Measurements from ENCODE around the gene AP2S1.
A peak's percentile ranks its signal among the peaks of the same experiment; 100 is the strongest.

AP2S1 gene

DNA sequence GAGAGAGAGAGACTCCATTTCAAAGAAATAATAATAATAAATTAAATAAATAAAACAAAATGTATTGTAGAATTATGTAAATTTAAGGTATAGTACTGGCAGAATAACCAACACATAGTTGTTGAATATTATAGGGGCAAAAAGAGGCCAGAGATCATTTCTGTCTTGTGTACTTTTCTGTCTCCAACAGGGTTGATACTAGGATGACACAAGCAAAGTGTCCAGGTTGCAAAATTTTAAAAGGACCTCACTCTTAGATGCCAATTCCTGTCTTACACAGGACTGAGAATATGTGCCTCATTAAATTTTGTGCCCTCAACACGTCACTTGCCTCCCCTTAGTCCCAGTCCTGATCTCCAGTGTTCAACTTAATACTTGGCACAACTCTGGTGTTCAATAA is 2.2 kb upstream of the AP2S1 start:
- Histone ChIP-seq H3K4me1 (ENCODE audit: control insufficient read depth, insufficient read depth, low read length) (peaks cover 12% of the 10 kb centered on the region), H3K9me3 (ENCODE audit: control insufficient read depth, insufficient read depth, low read depth, low read length) (no peaks in the 10 kb centered on the region), H3K36me3 (ENCODE audit: control insufficient read depth in 2 of 2, insufficient read depth in 1 of 2, low read length in 2 of 2) (peaks cover 0 to under 1% of the 10 kb centered on the region in 2 experiments; a peak in 1 of 3 replicates), H3K4me3 (ENCODE audit: low read depth, low read length) (no peak overlapping the region), H3K27ac (ENCODE audit: extremely low read depth, low read depth, low read length) (no peak overlapping the region)
- no peak for TF ChIP-seq YY2 (tag by site-specific recombination; IDR thresholded peaks at IDR 0.05)
- ChIA-PET POLR2A (no interaction called here), CTCF (interaction anchor here (1.5 kb wide), 1 partner anchor 273 kb away, joined by 4 read pairs; no protein-coding TSS in a partner anchor)

DNA sequence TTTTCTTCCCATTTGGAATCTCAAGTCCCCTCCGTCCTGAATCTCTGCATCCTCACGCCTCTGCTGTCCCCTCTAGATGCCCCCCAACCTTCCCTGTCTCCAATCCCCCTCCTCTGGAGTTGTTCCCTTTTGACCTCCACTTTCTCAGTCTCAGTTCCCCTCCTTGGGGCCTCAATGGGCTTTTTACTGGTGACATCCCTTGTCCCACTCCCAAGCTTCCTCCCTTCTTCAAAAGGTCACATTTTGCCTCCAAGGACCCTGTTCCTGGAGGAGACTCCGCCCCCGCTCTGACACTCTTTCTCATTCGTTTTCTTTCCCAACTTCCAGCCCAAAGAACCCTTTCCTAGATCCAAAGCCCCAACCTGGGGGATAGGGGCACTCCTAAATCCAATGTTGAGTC is 1.0 kb downstream of the AP2S1 start:
- Histone ChIP-seq H3K36me3 (ENCODE audit: control insufficient read depth in 2 of 2, insufficient read depth in 1 of 2, low read length in 2 of 2) (peaks cover 12 to 17% of the 10 kb centered on the region in 2 experiments; a peak in 2 of 3 replicates), H3K4me3 (ENCODE audit: low read depth, low read length) (peak overlapping the region; percentile 78), H3K4me1 (ENCODE audit: control insufficient read depth, insufficient read depth, low read length) (peaks cover 7% of the 10 kb centered on the region), H3K9me3 (ENCODE audit: control insufficient read depth, insufficient read depth, low read depth, low read length) (no peaks in the 10 kb centered on the region), H3K27ac (ENCODE audit: extremely low read depth, low read depth, low read length) (peak overlapping the region; percentile 97)
- POLR2A ChIA-PET, result interaction anchor here (0.6 to 1.4 kb wide), 5 partner anchors 56 to 264 kb away, joined by 3 to 13 read pairs (median 5); partner anchors contain the start of genes SLC1A5 and ZC3H4
- no peak for TF ChIP-seq ZNF514 (tag by site-specific recombination; IDR thresholded peaks at IDR 0.05)
- no peak for TF ChIP-seq ZNF768 (tag by site-specific recombination; IDR thresholded peaks at IDR 0.05)
- CTCF ChIA-PET, result interaction anchor here (1.5 to 2.5 kb wide), 3 partner anchors 9 to 163 kb away, joined by 3 to 15 read pairs (median 5); no protein-coding TSS in a partner anchor

DNA sequence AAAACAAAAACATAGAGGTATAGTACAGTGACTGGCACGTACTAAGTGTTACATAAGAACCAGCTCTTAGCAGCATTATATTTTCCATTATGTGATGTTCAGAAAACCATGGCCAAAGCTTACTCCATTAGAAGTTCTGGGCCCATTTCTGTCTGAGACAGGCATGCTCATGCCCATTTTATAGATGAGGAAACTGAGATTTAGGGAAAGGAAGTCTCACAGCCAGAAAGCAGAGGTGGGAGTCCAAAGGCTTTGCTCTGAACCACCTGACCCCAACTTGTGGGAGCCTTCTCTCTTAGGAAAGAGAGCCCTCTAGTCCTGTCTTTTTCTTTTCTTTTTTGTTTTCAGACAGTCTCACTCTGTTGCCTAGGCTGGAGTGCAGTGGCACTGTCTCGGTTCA is 2.3 kb downstream of the AP2S1 start:
- TF ChIP-seq ZNF169 (tag by site-specific recombination; IDR thresholded peaks at IDR 0.05) (no peak), ZBTB20 (tag by site-specific recombination; IDR thresholded peaks at IDR 0.05) (no peak), SETDB1 (IDR thresholded peaks at IDR 0.05; ENCODE audit: insufficient read length, low read length) (no peak), ZNF600 (tag by site-specific recombination; IDR thresholded peaks at IDR 0.05) (no peak), ZNF239 (tag by site-specific recombination; IDR thresholded peaks at IDR 0.05) (no peak), ZNF354C (tag by site-specific recombination; IDR thresholded peaks at IDR 0.05; ENCODE audit: borderline replicate concordance, low read depth) (no peak), ZNF394 (tag by site-specific recombination; IDR thresholded peaks at IDR 0.05; ENCODE audit: borderline replicate concordance) (no peak), ZNF37A (tag by site-specific recombination; IDR thresholded peaks at IDR 0.05) (no peak), ZNF48 (tag by site-specific recombination; IDR thresholded peaks at IDR 0.05) (no peak)
- TF ChIP-seq, protein P1, sequence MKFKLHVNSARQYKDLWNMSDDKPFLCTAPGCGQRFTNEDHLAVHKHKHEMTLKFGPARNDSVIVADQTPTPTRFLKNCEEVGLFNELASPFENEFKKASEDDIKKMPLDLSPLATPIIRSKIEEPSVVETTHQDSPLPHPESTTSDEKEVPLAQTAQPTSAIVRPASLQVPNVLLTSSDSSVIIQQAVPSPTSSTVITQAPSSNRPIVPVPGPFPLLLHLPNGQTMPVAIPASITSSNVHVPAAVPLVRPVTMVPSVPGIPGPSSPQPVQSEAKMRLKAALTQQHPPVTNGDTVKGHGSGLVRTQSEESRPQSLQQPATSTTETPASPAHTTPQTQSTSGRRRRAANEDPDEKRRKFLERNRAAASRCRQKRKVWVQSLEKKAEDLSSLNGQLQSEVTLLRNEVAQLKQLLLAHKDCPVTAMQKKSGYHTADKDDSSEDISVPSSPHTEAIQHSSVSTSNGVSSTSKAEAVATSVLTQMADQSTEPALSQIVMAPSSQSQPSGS (tag by site-specific recombination; IDR thresholded peaks at IDR 0.05; ENCODE audit: low read depth), result no peak
- TF ChIP-seq, protein P2, sequence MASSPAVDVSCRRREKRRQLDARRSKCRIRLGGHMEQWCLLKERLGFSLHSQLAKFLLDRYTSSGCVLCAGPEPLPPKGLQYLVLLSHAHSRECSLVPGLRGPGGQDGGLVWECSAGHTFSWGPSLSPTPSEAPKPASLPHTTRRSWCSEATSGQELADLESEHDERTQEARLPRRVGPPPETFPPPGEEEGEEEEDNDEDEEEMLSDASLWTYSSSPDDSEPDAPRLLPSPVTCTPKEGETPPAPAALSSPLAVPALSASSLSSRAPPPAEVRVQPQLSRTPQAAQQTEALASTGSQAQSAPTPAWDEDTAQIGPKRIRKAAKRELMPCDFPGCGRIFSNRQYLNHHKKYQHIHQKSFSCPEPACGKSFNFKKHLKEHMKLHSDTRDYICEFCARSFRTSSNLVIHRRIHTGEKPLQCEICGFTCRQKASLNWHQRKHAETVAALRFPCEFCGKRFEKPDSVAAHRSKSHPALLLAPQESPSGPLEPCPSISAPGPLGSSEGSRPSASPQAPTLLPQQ (tag by site-specific recombination; IDR thresholded peaks at IDR 0.05), result no peak
- ChIA-PET POLR2A (no interaction called here), CTCF (interaction anchor here (1.1 to 2.0 kb wide), 2 partner anchors 82 to 91 kb away, joined by 4 to 5 read pairs; no protein-coding TSS in a partner anchor)
- Histone ChIP-seq H3K4me1 (ENCODE audit: control insufficient read depth, insufficient read depth, low read length) (peaks cover 7% of the 10 kb centered on the region), H3K4me3 (ENCODE audit: low read depth, low read length) (no peak overlapping the region), H3K9me3 (ENCODE audit: control insufficient read depth, insufficient read depth, low read depth, low read length) (no peaks in the 10 kb centered on the region), H3K27ac (ENCODE audit: extremely low read depth, low read depth, low read length) (no peak overlapping the region), H3K36me3 (ENCODE audit: control insufficient read depth in 2 of 2, insufficient read depth in 1 of 2, low read length in 2 of 2) (peaks cover 22 to 27% of the 10 kb centered on the region in 2 experiments; a peak in 2 of 3 replicates)

DNA sequence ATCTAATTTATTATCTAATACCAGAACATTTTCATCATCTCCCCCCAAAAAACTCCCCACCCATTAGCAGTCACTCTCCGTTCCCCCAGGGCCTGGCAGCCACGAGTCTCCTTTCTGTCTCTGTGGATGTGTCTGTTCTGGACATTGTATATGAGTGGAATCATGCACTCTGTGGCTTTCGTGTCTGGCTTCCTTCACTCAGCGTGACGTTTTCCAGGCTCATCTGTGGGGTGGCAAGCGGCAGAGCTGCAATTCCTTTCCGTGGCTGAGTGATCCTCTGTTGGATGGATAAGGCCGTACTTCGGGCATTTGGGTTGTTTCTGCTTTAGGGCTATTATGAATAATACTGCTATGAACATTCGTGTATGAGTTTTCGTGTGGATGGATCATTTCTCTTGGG is 3.1 kb downstream of the AP2S1 start:
- H3K4me1 ChIP-seq (ENCODE audit: control insufficient read depth, insufficient read depth, low read length), result peaks cover 7% of the 10 kb centered on the region
- CTCF ChIA-PET, result interaction anchor here (0.7 to 2.0 kb wide), 3 partner anchors 81 to 166 kb away, joined by 4 to 5 read pairs (median 5); no protein-coding TSS in a partner anchor
- H3K27ac ChIP-seq (ENCODE audit: extremely low read depth, low read depth, low read length), result no peak overlapping the region
- H3K4me3 ChIP-seq (ENCODE audit: low read depth, low read length), result no peak overlapping the region
- POLR2A ChIA-PET, result no interaction called here
- no peaks in the 10 kb centered on the region for H3K9me3 ChIP-seq (ENCODE audit: control insufficient read depth, insufficient read depth, low read depth, low read length)
- H3K36me3 ChIP-seq (ENCODE audit: control insufficient read depth in 2 of 2, insufficient read depth in 1 of 2, low read length in 2 of 2), result peaks cover 29 to 30% of the 10 kb centered on the region in 2 experiments; a peak in 2 of 3 replicates
- TF ChIP-seq, protein P3, sequence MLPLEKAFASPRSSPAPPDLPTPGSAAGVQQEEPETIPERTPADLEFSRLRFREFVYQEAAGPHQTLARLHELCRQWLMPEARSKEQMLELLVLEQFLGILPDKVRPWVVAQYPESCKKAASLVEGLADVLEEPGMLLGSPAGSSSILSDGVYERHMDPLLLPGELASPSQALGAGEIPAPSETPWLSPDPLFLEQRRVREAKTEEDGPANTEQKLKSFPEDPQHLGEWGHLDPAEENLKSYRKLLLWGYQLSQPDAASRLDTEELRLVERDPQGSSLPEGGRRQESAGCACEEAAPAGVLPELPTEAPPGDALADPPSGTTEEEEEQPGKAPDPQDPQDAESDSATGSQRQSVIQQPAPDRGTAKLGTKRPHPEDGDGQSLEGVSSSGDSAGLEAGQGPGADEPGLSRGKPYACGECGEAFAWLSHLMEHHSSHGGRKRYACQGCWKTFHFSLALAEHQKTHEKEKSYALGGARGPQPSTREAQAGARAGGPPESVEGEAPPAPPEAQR (tag by site-specific recombination; IDR thresholded peaks at IDR 0.05), result no peak
- TF ChIP-seq ZNF112 (tag by site-specific recombination; IDR thresholded peaks at IDR 0.05) (no peak), ZNF501 (tag by site-specific recombination; IDR thresholded peaks at IDR 0.05) (no peak), HOXD13 (CRISPR knock-in tag; IDR thresholded peaks at IDR 0.05; ENCODE audit: borderline replicate concordance) (no peak)
- TF ChIP-seq, protein P4, sequence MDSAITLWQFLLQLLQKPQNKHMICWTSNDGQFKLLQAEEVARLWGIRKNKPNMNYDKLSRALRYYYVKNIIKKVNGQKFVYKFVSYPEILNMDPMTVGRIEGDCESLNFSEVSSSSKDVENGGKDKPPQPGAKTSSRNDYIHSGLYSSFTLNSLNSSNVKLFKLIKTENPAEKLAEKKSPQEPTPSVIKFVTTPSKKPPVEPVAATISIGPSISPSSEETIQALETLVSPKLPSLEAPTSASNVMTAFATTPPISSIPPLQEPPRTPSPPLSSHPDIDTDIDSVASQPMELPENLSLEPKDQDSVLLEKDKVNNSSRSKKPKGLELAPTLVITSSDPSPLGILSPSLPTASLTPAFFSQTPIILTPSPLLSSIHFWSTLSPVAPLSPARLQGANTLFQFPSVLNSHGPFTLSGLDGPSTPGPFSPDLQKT (IDR thresholded peaks at IDR 0.05; ENCODE audit: borderline replicate concordance, low read depth, low read length), result no peak
- TF ChIP-seq, protein P5, sequence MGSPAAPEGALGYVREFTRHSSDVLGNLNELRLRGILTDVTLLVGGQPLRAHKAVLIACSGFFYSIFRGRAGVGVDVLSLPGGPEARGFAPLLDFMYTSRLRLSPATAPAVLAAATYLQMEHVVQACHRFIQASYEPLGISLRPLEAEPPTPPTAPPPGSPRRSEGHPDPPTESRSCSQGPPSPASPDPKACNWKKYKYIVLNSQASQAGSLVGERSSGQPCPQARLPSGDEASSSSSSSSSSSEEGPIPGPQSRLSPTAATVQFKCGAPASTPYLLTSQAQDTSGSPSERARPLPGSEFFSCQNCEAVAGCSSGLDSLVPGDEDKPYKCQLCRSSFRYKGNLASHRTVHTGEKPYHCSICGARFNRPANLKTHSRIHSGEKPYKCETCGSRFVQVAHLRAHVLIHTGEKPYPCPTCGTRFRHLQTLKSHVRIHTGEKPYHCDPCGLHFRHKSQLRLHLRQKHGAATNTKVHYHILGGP (tag by site-specific recombination; IDR thresholded peaks at IDR 0.05), result no peak

All from HEK293 (cell line).